Activated T-helper 2 cell treated with anti-CD3 and anti-CD28 coated beads, Interferon-gamma antibody, Interleukin-2, Interleukin-4, amounts not matched to agents 10 μg/mL and 5 μg/mL and 100 μg/mL, durations not matched to agents 14 hours and 24 hours and 36 hours (primary cell): ENCODE data around the gene COL8A1. TPM values are rescaled to one million over a fixed set of nuclear protein-coding genes. Genes with fewer than 3 reads are reported as not detected.

ENCODE experiments used
- DNase-seq: peaks from one replicate; pipeline ENCODE4 v3.0.0; 2021; ENCODE audit warnings: low spot score
- H3K27ac Mint-ChIP-seq: one replicate; pipeline ENCODE4 v1.8.0; 2021; ENCODE audit warnings: mixed read lengths
- H3K27me3 Mint-ChIP-seq: one replicate; pipeline ENCODE4 v1.8.0; 2021; ENCODE audit warnings: low read depth, mixed read lengths
- H3K36me3 Mint-ChIP-seq: one replicate; pipeline ENCODE4 v1.8.0; 2021; ENCODE audit warnings: low read depth, mixed read lengths
- H3K4me1 Mint-ChIP-seq: one replicate; pipeline ENCODE4 v1.8.0; 2021; ENCODE audit warnings: low read depth, mixed read lengths
- H3K4me3 Mint-ChIP-seq: one replicate; pipeline ENCODE4 v1.8.0; 2021; ENCODE audit warnings: low read depth, mild to moderate bottlenecking, moderate library complexity, mixed read lengths
- H3K9me3 Mint-ChIP-seq: one replicate; pipeline ENCODE4 v1.8.0; 2021; ENCODE audit warnings: mixed read lengths
- intact Hi-C: fragments of 100-400 bp; cut with micrococcal nuclease; formaldehyde crosslinking; loops from one replicate; pipeline ENCODE4 v1.15.1; 2023
- total RNA-seq: library from RNA; stranded (reverse); gene quantifications from 2 replicates; pipeline ENCODE4 v1.2.3, GENCODE V29; 2022

The COL8A1 gene
- total RNA-seq, 1 donor from 2014 or later = not detected

GRCh38 chr3:99706410-99706809 is 68.0 kb downstream of the COL8A1 start:
- Mint-ChIP-seq H3K4me3 (no peak overlapping the region), H3K27me3 (peaks cover 6% of the 10 kb centered on the region), H3K4me1 (no peaks in the 10 kb centered on the region), H3K36me3 (no peaks in the 10 kb centered on the region), H3K9me3 (no peaks in the 10 kb centered on the region), H3K27ac (no peak overlapping the region)
- no peak for DNase-seq
- intact Hi-C loops = no loop called here

- DNase-seq = no peak
- no peaks in the 10 kb centered on the region for H3K9me3 Mint-ChIP-seq
- H3K36me3 Mint-ChIP-seq = no peaks in the 10 kb centered on the region
- intact Hi-C loops = no loop called here
- H3K27me3 Mint-ChIP-seq = peaks cover 3% of the 10 kb centered on the region
- no peak overlapping the region for H3K27ac Mint-ChIP-seq
- H3K4me1 Mint-ChIP-seq = no peaks in the 10 kb centered on the region
- H3K4me3 Mint-ChIP-seq = no peak overlapping the region
Observed at GRCh38 chr3:99708207-99708745, 69.9 kb downstream of the COL8A1 start.

GRCh38 chr3:99709686-99710085 is 71.3 kb downstream of the COL8A1 start:
- Mint-ChIP-seq H3K4me1 (no peaks in the 10 kb centered on the region), H3K36me3 (no peaks in the 10 kb centered on the region), H3K27ac (no peak overlapping the region), H3K9me3 (no peaks in the 10 kb centered on the region), H3K27me3 (peaks cover 3% of the 10 kb centered on the region), H3K4me3 (no peak overlapping the region)
- intact Hi-C loops = no loop called here
- no peak for DNase-seq

GRCh38 chr3:99710094-99710493 is 71.7 kb downstream of the COL8A1 start:
- Mint-ChIP-seq H3K9me3 (no peaks in the 10 kb centered on the region), H3K27ac (no peak overlapping the region), H3K4me3 (no peak overlapping the region), H3K36me3 (no peaks in the 10 kb centered on the region), H3K4me1 (no peaks in the 10 kb centered on the region), H3K27me3 (peaks cover 3% of the 10 kb centered on the region)
- intact Hi-C loops = no loop called here
- no peak for DNase-seq

GRCh38 chr3:99711351-99711750 is 73.0 kb downstream of the COL8A1 start:
- H3K36me3 Mint-ChIP-seq = no peaks in the 10 kb centered on the region
- H3K4me3 Mint-ChIP-seq = no peak overlapping the region
- no peaks in the 10 kb centered on the region for H3K4me1 Mint-ChIP-seq
- no peak overlapping the region for H3K27ac Mint-ChIP-seq
- peaks cover 3% of the 10 kb centered on the region for H3K27me3 Mint-ChIP-seq
- intact Hi-C loops = no loop called here
- no peak for DNase-seq
- no peaks in the 10 kb centered on the region for H3K9me3 Mint-ChIP-seq

- Mint-ChIP-seq H3K4me1 (no peaks in the 10 kb centered on the region), H3K9me3 (no peaks in the 10 kb centered on the region), H3K27me3 (peaks cover 3% of the 10 kb centered on the region), H3K4me3 (no peak overlapping the region), H3K36me3 (no peaks in the 10 kb centered on the region), H3K27ac (no peak overlapping the region)
- intact Hi-C loops = no loop called here
- DNase-seq = no peak
Observed at GRCh38 chr3:99712291-99712954, 74.0 kb downstream of the COL8A1 start.

GRCh38 chr3:99713440-99713839 is 75.0 kb downstream of the COL8A1 start:
- Mint-ChIP-seq H3K4me1 (no peaks in the 10 kb centered on the region), H3K27ac (no peak overlapping the region), H3K36me3 (no peaks in the 10 kb centered on the region), H3K4me3 (no peak overlapping the region), H3K9me3 (no peaks in the 10 kb centered on the region), H3K27me3 (peaks cover 4% of the 10 kb centered on the region)
- DNase-seq = no peak
- intact Hi-C loops = no loop called here

- H3K9me3 Mint-ChIP-seq = no peaks in the 10 kb centered on the region
- no peak for DNase-seq
- H3K27me3 Mint-ChIP-seq = peaks cover 3% of the 10 kb centered on the region
- no peaks in the 10 kb centered on the region for H3K36me3 Mint-ChIP-seq
- no peak overlapping the region for H3K4me3 Mint-ChIP-seq
- no peak overlapping the region for H3K27ac Mint-ChIP-seq
- intact Hi-C loops = no loop called here
- no peaks in the 10 kb centered on the region for H3K4me1 Mint-ChIP-seq
Observed at GRCh38 chr3:99714146-99714545, 75.8 kb downstream of the COL8A1 start.

- Mint-ChIP-seq H3K4me3 (no peak overlapping the region), H3K27me3 (peaks cover 3% of the 10 kb centered on the region), H3K27ac (no peak overlapping the region), H3K36me3 (no peaks in the 10 kb centered on the region), H3K4me1 (no peaks in the 10 kb centered on the region), H3K9me3 (no peaks in the 10 kb centered on the region)
- no peak for DNase-seq
- intact Hi-C loops = no loop called here
Observed at GRCh38 chr3:99714575-99714974, 76.2 kb downstream of the COL8A1 start.

- Mint-ChIP-seq H3K9me3 (no peaks in the 10 kb centered on the region), H3K27me3 (peaks cover 1% of the 10 kb centered on the region), H3K4me3 (no peak overlapping the region), H3K27ac (no peak overlapping the region), H3K4me1 (no peaks in the 10 kb centered on the region), H3K36me3 (no peaks in the 10 kb centered on the region)
- no peak for DNase-seq
- intact Hi-C loops = no loop called here
Observed at GRCh38 chr3:99716463-99716995, 78.1 kb downstream of the COL8A1 start.

GRCh38 chr3:99720985-99721632 is 82.7 kb downstream of the COL8A1 start:
- Mint-ChIP-seq H3K9me3 (no peaks in the 10 kb centered on the region), H3K27me3 (peaks cover 1% of the 10 kb centered on the region)

GRCh38 chr3:99721633-99722007 is 83.2 kb downstream of the COL8A1 start:
- DNase-seq = no peak
- H3K9me3 Mint-ChIP-seq = no peaks in the 10 kb centered on the region
- no peak overlapping the region for H3K4me3 Mint-ChIP-seq
- intact Hi-C loops = no loop called here
- H3K4me1 Mint-ChIP-seq = no peaks in the 10 kb centered on the region
- H3K36me3 Mint-ChIP-seq = no peaks in the 10 kb centered on the region
- H3K27me3 Mint-ChIP-seq = peaks cover 1% of the 10 kb centered on the region
- no peak overlapping the region for H3K27ac Mint-ChIP-seq

More at GRCh38 chr3:99720985-99721632, 82.7 kb downstream of the COL8A1 start:
- no peak overlapping the region for H3K4me3 Mint-ChIP-seq
- intact Hi-C loops = no loop called here
- no peak overlapping the region for H3K27ac Mint-ChIP-seq
- H3K36me3 Mint-ChIP-seq = no peaks in the 10 kb centered on the region
- no peak for DNase-seq
- no peaks in the 10 kb centered on the region for H3K4me1 Mint-ChIP-seq

- Mint-ChIP-seq H3K27me3 (no peaks in the 10 kb centered on the region), H3K36me3 (no peaks in the 10 kb centered on the region), H3K4me1 (no peaks in the 10 kb centered on the region), H3K9me3 (no peaks in the 10 kb centered on the region), H3K4me3 (no peak overlapping the region), H3K27ac (no peak overlapping the region)
- no peak for DNase-seq
- intact Hi-C loops = no loop called here
Observed at GRCh38 chr3:99724276-99724675, 85.9 kb downstream of the COL8A1 start.
